ENCODE data around the gene C22orf23. TPM values are rescaled to one million over a fixed set of nuclear protein-coding genes. Genes with fewer than 3 reads are reported as not detected.
"Not testable (repeated sequence)": the region's sequence is repeated elsewhere in the genome, so short reads cannot be mapped to it uniquely, and the experiment has no call there.

The C22orf23 gene
- total and polyA plus RNA-seq, 2 donors: 0.09 to 0.34 TPM

GRCh38 chr22:37965940-37966664 is 12.7 kb upstream of the C22orf23 start:
- no peaks in the 10 kb centered on the region for H3K4me1 ChIP-seq (ENCODE audit: control insufficient read depth in 2 of 2, insufficient read depth in 2 of 2, low read length in 2 of 2)
- H3K36me3 ChIP-seq (ENCODE audit: control insufficient read depth in 2 of 2, insufficient read depth in 2 of 2, low read length in 1 of 2): peaks cover 50 to 57% of the 10 kb centered on the region in 2 donors
- no peak for DNase-seq (ENCODE audit: low read depth in 6 of 9, low spot score in 9 of 9)
- no peaks in the 10 kb centered on the region for H3K27me3 ChIP-seq (ENCODE audit: control insufficient read depth in 2 of 2, insufficient read depth in 1 of 2, low read length in 1 of 2)
- H3K4me3 ChIP-seq (ENCODE audit: low read length in 2 of 2): no peak overlapping the region
- no peaks in the 10 kb centered on the region for H3K9me3 ChIP-seq (ENCODE audit: control insufficient read depth in 2 of 2, insufficient read depth in 1 of 2, low read length in 1 of 2)
- no peak overlapping the region for H3K27ac ChIP-seq (ENCODE audit: low read depth in 1 of 2, low read length in 1 of 2)
- WGBS: 97% methylated on average over 9 of the region's 9 CpGs

- no peak overlapping the region for H3K27ac ChIP-seq (ENCODE audit: low read depth in 1 of 2, low read length in 1 of 2)
- 98% methylated on average over 4 of the region's 4 CpGs for WGBS
These were observed 7.7 kb upstream of the C22orf23 start for GRCh38 chr22:37961062-37961461.

GRCh38 chr22:37959231-37959825 is 5.9 kb upstream of the C22orf23 start:
- Histone ChIP-seq H3K4me3 (ENCODE audit: low read length in 2 of 2) (no peak overlapping the region), H3K27ac (ENCODE audit: low read depth in 1 of 2, low read length in 1 of 2) (no peak overlapping the region), H3K27me3 (ENCODE audit: control insufficient read depth in 2 of 2, insufficient read depth in 1 of 2, low read length in 1 of 2) (no peaks in the 10 kb centered on the region), H3K4me1 (ENCODE audit: control insufficient read depth in 2 of 2, insufficient read depth in 2 of 2, low read length in 2 of 2) (peaks cover 5 to 6% of the 10 kb centered on the region in 2 donors), H3K9me3 (ENCODE audit: control insufficient read depth in 2 of 2, insufficient read depth in 1 of 2, low read length in 1 of 2) (peaks cover 0 to 3% of the 10 kb centered on the region in 2 donors), H3K36me3 (ENCODE audit: control insufficient read depth in 2 of 2, insufficient read depth in 2 of 2, low read length in 1 of 2) (peaks cover 56 to 60% of the 10 kb centered on the region in 2 donors)
- 96% methylated on average over 18 of the region's 18 CpGs for WGBS
- no peak for DNase-seq (ENCODE audit: low read depth in 6 of 9, low spot score in 9 of 9)

More at GRCh38 chr22:37961062-37961461, 7.7 kb upstream of the C22orf23 start:
- Histone ChIP-seq H3K4me1 (ENCODE audit: control insufficient read depth in 2 of 2, insufficient read depth in 2 of 2, low read length in 2 of 2) (no peaks in the 10 kb centered on the region), H3K9me3 (ENCODE audit: control insufficient read depth in 2 of 2, insufficient read depth in 1 of 2, low read length in 1 of 2) (peaks cover 0 to 3% of the 10 kb centered on the region in 2 donors), H3K4me3 (ENCODE audit: low read length in 2 of 2) (no peak overlapping the region), H3K27me3 (ENCODE audit: control insufficient read depth in 2 of 2, insufficient read depth in 1 of 2, low read length in 1 of 2) (no peaks in the 10 kb centered on the region), H3K36me3 (ENCODE audit: control insufficient read depth in 2 of 2, insufficient read depth in 2 of 2, low read length in 1 of 2) (peaks cover 60 to 64% of the 10 kb centered on the region in 2 donors)
- DNase-seq (ENCODE audit: low read depth in 6 of 9, low spot score in 9 of 9): no peak

- H3K4me3 ChIP-seq (ENCODE audit: low read length in 2 of 2): no peak overlapping the region
- 95% methylated on average over 4 of the region's 4 CpGs for WGBS
- peaks cover 47 to 50% of the 10 kb centered on the region in 2 donors for H3K36me3 ChIP-seq (ENCODE audit: control insufficient read depth in 2 of 2, insufficient read depth in 2 of 2, low read length in 1 of 2)
- DNase-seq (ENCODE audit: low read depth in 6 of 9, low spot score in 9 of 9): no peak
- peaks cover 9 to 11% of the 10 kb centered on the region in 2 donors for H3K27me3 ChIP-seq (ENCODE audit: control insufficient read depth in 2 of 2, insufficient read depth in 1 of 2, low read length in 1 of 2)
- peaks cover 12 to 18% of the 10 kb centered on the region in 2 donors for H3K4me1 ChIP-seq (ENCODE audit: control insufficient read depth in 2 of 2, insufficient read depth in 2 of 2, low read length in 2 of 2)
- H3K27ac ChIP-seq (ENCODE audit: low read depth in 1 of 2, low read length in 1 of 2): no peak overlapping the region
- H3K9me3 ChIP-seq (ENCODE audit: control insufficient read depth in 2 of 2, insufficient read depth in 1 of 2, low read length in 1 of 2): peaks cover 0 to 10% of the 10 kb centered on the region in 2 donors
These were observed 3.8 kb upstream of the C22orf23 start for GRCh38 chr22:37957232-37957631.

- DNase-seq (ENCODE audit: low read depth in 6 of 9, low spot score in 9 of 9); H3K27ac ChIP-seq (ENCODE audit: low read depth in 1 of 2, low read length in 1 of 2); H3K4me3 ChIP-seq (ENCODE audit: low read length in 2 of 2); H3K9me3 ChIP-seq (ENCODE audit: control insufficient read depth in 2 of 2, insufficient read depth in 1 of 2, low read length in 1 of 2): not testable (repeated sequence)
- 96% methylated on average over 15 of the region's 15 CpGs for WGBS
- H3K27me3 ChIP-seq (ENCODE audit: control insufficient read depth in 2 of 2, insufficient read depth in 1 of 2, low read length in 1 of 2): peaks cover 15 to 24% of the 10 kb centered on the region in 2 donors
- peaks cover 33 to 37% of the 10 kb centered on the region in 2 donors for H3K36me3 ChIP-seq (ENCODE audit: control insufficient read depth in 2 of 2, insufficient read depth in 2 of 2, low read length in 1 of 2)
- H3K4me1 ChIP-seq (ENCODE audit: control insufficient read depth in 2 of 2, insufficient read depth in 2 of 2, low read length in 2 of 2): peaks cover 12 to 18% of the 10 kb centered on the region in 2 donors
These were observed 2.5 kb upstream of the C22orf23 start for GRCh38 chr22:37955825-37956397.

GRCh38 chr22:37954686-37955085 is 1.3 kb upstream of the C22orf23 start:
- Histone ChIP-seq H3K9me3 (ENCODE audit: control insufficient read depth in 2 of 2, insufficient read depth in 1 of 2, low read length in 1 of 2) (peaks cover 0 to 10% of the 10 kb centered on the region in 2 donors), H3K4me3 (ENCODE audit: low read length in 2 of 2) (peak overlapping the region in 1 of 2 donors; percentile 90)

GRCh38 chr22:37953062-37953436 is 352 bp downstream of the C22orf23 start:
- Histone ChIP-seq H3K27ac (ENCODE audit: low read depth in 1 of 2, low read length in 1 of 2) (no peak overlapping the region), H3K36me3 (ENCODE audit: control insufficient read depth in 2 of 2, insufficient read depth in 2 of 2, low read length in 1 of 2) (peaks cover 10 to 14% of the 10 kb centered on the region in 2 donors), H3K9me3 (ENCODE audit: control insufficient read depth in 2 of 2, insufficient read depth in 1 of 2, low read length in 1 of 2) (peaks cover 0 to 7% of the 10 kb centered on the region in 2 donors), H3K4me3 (ENCODE audit: low read length in 2 of 2) (peak overlapping the region; percentile 62 to 90), H3K4me1 (ENCODE audit: control insufficient read depth in 2 of 2, insufficient read depth in 2 of 2, low read length in 2 of 2) (peaks cover 12 to 18% of the 10 kb centered on the region in 2 donors), H3K27me3 (ENCODE audit: control insufficient read depth in 2 of 2, insufficient read depth in 1 of 2, low read length in 1 of 2) (peaks cover 15 to 29% of the 10 kb centered on the region in 2 donors)
- DNase-seq (ENCODE audit: low read depth in 6 of 9, low spot score in 9 of 9): no peak
- 3% methylated on average over 13 of the region's 13 CpGs for WGBS

More at GRCh38 chr22:37954686-37955085, 1.3 kb upstream of the C22orf23 start:
- Histone ChIP-seq H3K4me1 (ENCODE audit: control insufficient read depth in 2 of 2, insufficient read depth in 2 of 2, low read length in 2 of 2) (peaks cover 12 to 18% of the 10 kb centered on the region in 2 donors), H3K36me3 (ENCODE audit: control insufficient read depth in 2 of 2, insufficient read depth in 2 of 2, low read length in 1 of 2) (peaks cover 25 to 28% of the 10 kb centered on the region in 2 donors), H3K27ac (ENCODE audit: low read depth in 1 of 2, low read length in 1 of 2) (no peak overlapping the region), H3K27me3 (ENCODE audit: control insufficient read depth in 2 of 2, insufficient read depth in 1 of 2, low read length in 1 of 2) (peaks cover 15 to 26% of the 10 kb centered on the region in 2 donors)
- no peak for DNase-seq (ENCODE audit: low read depth in 6 of 9, low spot score in 9 of 9)
- 81% methylated on average over 4 of the region's 4 CpGs for WGBS

GRCh38 chr22:37952629-37953028 is 772 bp downstream of the C22orf23 start:
- not testable (repeated sequence) for H3K9me3 ChIP-seq (ENCODE audit: control insufficient read depth in 2 of 2, insufficient read depth in 1 of 2, low read length in 1 of 2); H3K27ac ChIP-seq (ENCODE audit: low read depth in 1 of 2, low read length in 1 of 2); DNase-seq (ENCODE audit: low read depth in 6 of 9, low spot score in 9 of 9)
- H3K4me3 ChIP-seq (ENCODE audit: low read length in 2 of 2): peak overlapping the region; percentile 62 to 90
- peaks cover 15 to 29% of the 10 kb centered on the region in 2 donors for H3K27me3 ChIP-seq (ENCODE audit: control insufficient read depth in 2 of 2, insufficient read depth in 1 of 2, low read length in 1 of 2)
- H3K36me3 ChIP-seq (ENCODE audit: control insufficient read depth in 2 of 2, insufficient read depth in 2 of 2, low read length in 1 of 2): peaks cover 10 to 12% of the 10 kb centered on the region in 2 donors
- WGBS: 19% methylated on average over 20 of the region's 20 CpGs
- H3K4me1 ChIP-seq (ENCODE audit: control insufficient read depth in 2 of 2, insufficient read depth in 2 of 2, low read length in 2 of 2): peaks cover 12 to 18% of the 10 kb centered on the region in 2 donors

- 81% methylated on average over 8 of the region's 8 CpGs for WGBS
These were observed 2.1 kb downstream of the C22orf23 start for GRCh38 chr22:37951305-37951704.

More at GRCh38 chr22:37951305-37951704, 2.1 kb downstream of the C22orf23 start:
- no peak overlapping the region for H3K4me3 ChIP-seq (ENCODE audit: low read length in 2 of 2)
- DNase-seq (ENCODE audit: low read depth in 6 of 9, low spot score in 9 of 9): no peak
- H3K27me3 ChIP-seq (ENCODE audit: control insufficient read depth in 2 of 2, insufficient read depth in 1 of 2, low read length in 1 of 2): peaks cover 15 to 29% of the 10 kb centered on the region in 2 donors
- H3K36me3 ChIP-seq (ENCODE audit: control insufficient read depth in 2 of 2, insufficient read depth in 2 of 2, low read length in 1 of 2): no peaks in the 10 kb centered on the region
- no peak overlapping the region for H3K27ac ChIP-seq (ENCODE audit: low read depth in 1 of 2, low read length in 1 of 2)
- H3K4me1 ChIP-seq (ENCODE audit: control insufficient read depth in 2 of 2, insufficient read depth in 2 of 2, low read length in 2 of 2): peaks cover 12 to 18% of the 10 kb centered on the region in 2 donors
- peaks cover 0 to 7% of the 10 kb centered on the region in 2 donors for H3K9me3 ChIP-seq (ENCODE audit: control insufficient read depth in 2 of 2, insufficient read depth in 1 of 2, low read length in 1 of 2)
